ENCODE results near the gene MYLK3.

DNA sequence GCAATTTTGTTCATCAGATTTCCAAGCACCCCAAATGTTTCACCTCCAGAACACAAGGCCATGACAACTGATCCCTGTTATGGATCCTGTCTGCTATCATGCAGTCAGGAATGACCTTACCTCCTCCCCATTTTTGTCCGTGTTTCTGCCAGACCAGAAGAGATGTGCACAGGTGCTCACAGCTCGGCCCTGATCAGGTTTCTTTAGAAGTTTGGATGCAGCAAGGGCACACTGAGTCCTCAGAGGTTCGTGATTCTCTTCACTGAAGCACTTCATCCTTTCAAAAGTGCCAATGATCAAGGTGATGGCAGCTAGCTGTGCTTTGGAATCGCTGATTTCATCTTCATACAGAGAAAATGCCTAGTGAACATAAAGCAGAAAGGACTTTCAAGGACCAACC, 86.0 kb downstream of the MYLK3 start:
- TF ChIP-seq, protein P1, sequence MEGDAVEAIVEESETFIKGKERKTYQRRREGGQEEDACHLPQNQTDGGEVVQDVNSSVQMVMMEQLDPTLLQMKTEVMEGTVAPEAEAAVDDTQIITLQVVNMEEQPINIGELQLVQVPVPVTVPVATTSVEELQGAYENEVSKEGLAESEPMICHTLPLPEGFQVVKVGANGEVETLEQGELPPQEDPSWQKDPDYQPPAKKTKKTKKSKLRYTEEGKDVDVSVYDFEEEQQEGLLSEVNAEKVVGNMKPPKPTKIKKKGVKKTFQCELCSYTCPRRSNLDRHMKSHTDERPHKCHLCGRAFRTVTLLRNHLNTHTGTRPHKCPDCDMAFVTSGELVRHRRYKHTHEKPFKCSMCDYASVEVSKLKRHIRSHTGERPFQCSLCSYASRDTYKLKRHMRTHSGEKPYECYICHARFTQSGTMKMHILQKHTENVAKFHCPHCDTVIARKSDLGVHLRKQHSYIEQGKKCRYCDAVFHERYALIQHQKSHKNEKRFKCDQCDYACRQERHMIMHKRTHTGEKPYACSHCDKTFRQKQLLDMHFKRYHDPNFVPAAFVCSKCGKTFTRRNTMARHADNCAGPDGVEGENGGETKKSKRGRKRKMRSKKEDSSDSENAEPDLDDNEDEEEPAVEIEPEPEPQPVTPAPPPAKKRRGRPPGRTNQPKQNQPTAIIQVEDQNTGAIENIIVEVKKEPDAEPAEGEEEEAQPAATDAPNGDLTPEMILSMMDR (IDR thresholded peaks at IDR 0.05) = no peak
- no peak for TF ChIP-seq POLR2A (IDR thresholded peaks at IDR 0.05)
